Pancreas (tissue), 10 donors: ENCODE measurements around the gene TULP4. TPM values are rescaled to one million over a fixed set of nuclear protein-coding genes. Genes with fewer than 3 reads are reported as not detected.

Experiments
- ATAC-seq, 4 donors: fragments of 200-7000 bp; cut with Tn5 transposase; one replicate each; pipeline versions ENCODE4 v1.8.0 to v1.9.1; 2020; ENCODE audit warnings: mild to moderate bottlenecking in 4 of 4, moderate library complexity in 4 of 4
- DNase-seq, 6 donors: peaks; one replicate each; pipeline ENCODE4 v3.0.0-alpha.2; 2020
- FAIRE-seq: peaks from 2 replicates; lab custom pipeline; 2012; peaks lifted over from hg19 to GRCh38; lab: Jason Lieb, UNC
- H3K27ac ChIP-seq, 4 donors: fragments of 200-600 bp; sonication (generic); 1 replicate in 3 of 4; 2 replicates in 1 of 4; pipeline versions ENCODE4 v1.5.0 to v1.8.0; 2020
- H3K27me3 ChIP-seq, 4 donors: fragments of 200-600 bp; one replicate each; pipeline ENCODE4 v1.8.0; 2021
- H3K36me3 ChIP-seq, 3 donors: fragments of 200-600 bp; sonication (generic) in 1 of 3; one replicate each; pipeline versions ENCODE4 v1.5.0 to v1.8.0; 2020 to 2021
- H3K4me1 ChIP-seq, 3 donors: fragments of 200-600 bp; one replicate each; pipeline ENCODE4 v1.8.0; 2021
- H3K4me3 ChIP-seq, 4 donors: fragments of 200-600 bp; sonication (generic) in 2 of 4; one replicate each; pipeline versions ENCODE4 v1.5.0 to v1.8.0; 2020 to 2021
- H3K9me3 ChIP-seq, 4 donors: fragments of 200-600 bp; one replicate each; pipeline ENCODE4 v1.8.0; 2021
- WGBS, 2 donors: extraction: QIAGEN DNeasy Blood & Tissue Kit; methylation state at CpG; one replicate each; pipeline ENCODE4 v1.1.7; 2013; 5-methylcytosine and 5-hydroxymethylcytosine counted together
- intact Hi-C, 3 donors: fragments of 100-400 bp; cut with DNase I; formaldehyde crosslinking; loops; one replicate each; pipeline versions ENCODE4 v1.11.1 to v1.14.2; 2022
- polyA plus RNA-seq, 2 donors: library from polyadenylated mRNA; stranded (reverse); fragments of 200-250 nt; gene quantifications; one replicate each; pipeline ENCODE4 v1.2.3, GENCODE V29; 2013
- total RNA-seq, 6 donors: library from RNA; stranded (reverse); fragmentation: NEBNext Ultra II Directional in 4 of 6; extraction: Animal tissue kit (Norgen Biotek cat#: 25700) in 4 of 6; gene quantifications; one replicate each; pipeline versions ENCODE4 v1.2.1 to v1.2.4, GENCODE V29; 2021 to 2023
- TF ChIP-seq, protein P1 (sequence below), 4 donors: fragments of 200-600 bp; sonication (generic) in 3 of 4; IDR thresholded peaks; one replicate each; pipeline versions ENCODE4 v1.5.0 to v1.8.0; 2021; ENCODE audit warnings: antibody characterized with exemption in 4 of 4
- donor health status: healthy with polysubstance abuse.
- donor health status: DM: no; HTN: no; CAD: no; lungs with moderate emphysema.
- donor health status: DM: no; HTN: no; CAD: no.
- donor health status: control.
- donor health status: control.
- donor health status: Bipolar disorder and iron deficiency.
- donor health status: DM: yes; HTN: yes; CAD: no.
- donor health status: DM: no; HTN: no; CAD: no.
- donor health status: DM: no; HTN: no; CAD: no.
- donor health status: DM: yes; HTN: yes; CAD: no.

TULP4 gene
- total and polyA plus RNA-seq, 8 donors, result 3.1 to 88.8 (median 48.0) TPM

DNA sequence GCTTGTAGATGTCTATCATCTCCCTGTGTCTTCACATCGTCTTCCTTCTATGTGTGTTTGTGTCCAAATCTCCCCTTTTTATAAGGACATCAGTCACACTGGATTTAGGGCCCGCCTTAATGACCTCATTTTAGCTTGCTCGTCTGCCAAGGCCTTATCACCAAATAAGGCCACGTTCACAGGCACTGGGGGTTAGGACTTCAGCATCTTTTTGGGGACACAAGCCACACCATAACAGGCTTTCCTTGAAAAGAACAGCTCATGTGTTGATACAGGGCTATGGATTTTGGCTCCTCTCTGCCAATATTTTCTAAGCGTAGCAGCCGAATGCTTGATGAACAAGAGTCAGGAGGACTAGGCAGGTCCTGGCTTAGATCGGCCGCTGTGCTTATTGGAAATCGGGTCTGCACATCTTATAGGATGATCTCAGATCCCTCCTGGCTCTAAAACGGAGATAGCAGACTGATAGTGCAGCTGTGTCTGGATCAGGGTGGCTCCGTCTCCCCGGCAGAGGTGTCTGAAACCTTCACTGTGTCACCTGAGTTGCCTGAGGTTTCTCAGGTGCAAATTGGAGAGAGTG, 231.4 kb downstream of the TULP4 start:
- WGBS, 2 donors, result 76 to 82% methylated on average over 12 of the region's 12 CpGs

DNA sequence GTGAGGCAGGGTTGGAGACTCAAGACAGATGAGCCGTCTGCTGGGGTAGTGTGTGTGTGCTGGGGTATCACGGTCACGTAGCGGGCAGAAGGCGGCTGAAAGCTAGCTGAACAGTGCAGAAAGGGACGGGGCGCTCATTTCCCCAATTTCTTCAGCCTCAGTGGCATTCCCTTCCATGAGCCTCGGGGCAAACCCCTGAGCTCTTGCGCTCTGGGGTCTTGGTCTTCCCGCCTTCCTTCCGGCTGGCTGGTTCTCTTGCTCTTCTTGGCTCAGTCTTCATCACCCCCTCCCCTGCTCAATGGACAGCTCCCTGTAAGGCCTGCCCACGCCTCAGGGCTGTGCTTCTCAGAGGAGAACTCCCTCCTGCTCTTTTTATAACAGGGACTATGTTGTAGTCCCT, 232.2 kb downstream of the TULP4 start:
- H3K27me3 ChIP-seq, result no peaks in the 10 kb centered on the region
- H3K36me3 ChIP-seq, result no peaks in the 10 kb centered on the region
- no peaks in the 10 kb centered on the region for H3K9me3 ChIP-seq
- H3K4me3 ChIP-seq, result no peak overlapping the region
- peak in 1 of 6 donors; percentile 7 for DNase-seq
- TF ChIP-seq, protein P1, sequence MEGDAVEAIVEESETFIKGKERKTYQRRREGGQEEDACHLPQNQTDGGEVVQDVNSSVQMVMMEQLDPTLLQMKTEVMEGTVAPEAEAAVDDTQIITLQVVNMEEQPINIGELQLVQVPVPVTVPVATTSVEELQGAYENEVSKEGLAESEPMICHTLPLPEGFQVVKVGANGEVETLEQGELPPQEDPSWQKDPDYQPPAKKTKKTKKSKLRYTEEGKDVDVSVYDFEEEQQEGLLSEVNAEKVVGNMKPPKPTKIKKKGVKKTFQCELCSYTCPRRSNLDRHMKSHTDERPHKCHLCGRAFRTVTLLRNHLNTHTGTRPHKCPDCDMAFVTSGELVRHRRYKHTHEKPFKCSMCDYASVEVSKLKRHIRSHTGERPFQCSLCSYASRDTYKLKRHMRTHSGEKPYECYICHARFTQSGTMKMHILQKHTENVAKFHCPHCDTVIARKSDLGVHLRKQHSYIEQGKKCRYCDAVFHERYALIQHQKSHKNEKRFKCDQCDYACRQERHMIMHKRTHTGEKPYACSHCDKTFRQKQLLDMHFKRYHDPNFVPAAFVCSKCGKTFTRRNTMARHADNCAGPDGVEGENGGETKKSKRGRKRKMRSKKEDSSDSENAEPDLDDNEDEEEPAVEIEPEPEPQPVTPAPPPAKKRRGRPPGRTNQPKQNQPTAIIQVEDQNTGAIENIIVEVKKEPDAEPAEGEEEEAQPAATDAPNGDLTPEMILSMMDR (IDR thresholded peaks at IDR 0.05), result no peak
- intact Hi-C loops, result no loop called here
- ATAC-seq, result no peak
- 94 to 95% methylated on average over 12 of the region's 12 CpGs for WGBS, 2 donors
- H3K4me1 ChIP-seq, result no peaks in the 10 kb centered on the region
- FAIRE-seq, result no peak
- no peak overlapping the region for H3K27ac ChIP-seq

More for the DNA sequence above, 231.4 kb downstream of the TULP4 start:
- Histone ChIP-seq H3K4me3 (no peak overlapping the region), H3K27ac (no peak overlapping the region), H3K36me3 (no peaks in the 10 kb centered on the region), H3K27me3 (no peaks in the 10 kb centered on the region), H3K4me1 (no peaks in the 10 kb centered on the region), H3K9me3 (no peaks in the 10 kb centered on the region)
- no peak for ATAC-seq
- TF ChIP-seq, protein P1 (IDR thresholded peaks at IDR 0.05), result no peak
- intact Hi-C loops, result no loop called here
- no peak for FAIRE-seq
- no peak for DNase-seq

DNA sequence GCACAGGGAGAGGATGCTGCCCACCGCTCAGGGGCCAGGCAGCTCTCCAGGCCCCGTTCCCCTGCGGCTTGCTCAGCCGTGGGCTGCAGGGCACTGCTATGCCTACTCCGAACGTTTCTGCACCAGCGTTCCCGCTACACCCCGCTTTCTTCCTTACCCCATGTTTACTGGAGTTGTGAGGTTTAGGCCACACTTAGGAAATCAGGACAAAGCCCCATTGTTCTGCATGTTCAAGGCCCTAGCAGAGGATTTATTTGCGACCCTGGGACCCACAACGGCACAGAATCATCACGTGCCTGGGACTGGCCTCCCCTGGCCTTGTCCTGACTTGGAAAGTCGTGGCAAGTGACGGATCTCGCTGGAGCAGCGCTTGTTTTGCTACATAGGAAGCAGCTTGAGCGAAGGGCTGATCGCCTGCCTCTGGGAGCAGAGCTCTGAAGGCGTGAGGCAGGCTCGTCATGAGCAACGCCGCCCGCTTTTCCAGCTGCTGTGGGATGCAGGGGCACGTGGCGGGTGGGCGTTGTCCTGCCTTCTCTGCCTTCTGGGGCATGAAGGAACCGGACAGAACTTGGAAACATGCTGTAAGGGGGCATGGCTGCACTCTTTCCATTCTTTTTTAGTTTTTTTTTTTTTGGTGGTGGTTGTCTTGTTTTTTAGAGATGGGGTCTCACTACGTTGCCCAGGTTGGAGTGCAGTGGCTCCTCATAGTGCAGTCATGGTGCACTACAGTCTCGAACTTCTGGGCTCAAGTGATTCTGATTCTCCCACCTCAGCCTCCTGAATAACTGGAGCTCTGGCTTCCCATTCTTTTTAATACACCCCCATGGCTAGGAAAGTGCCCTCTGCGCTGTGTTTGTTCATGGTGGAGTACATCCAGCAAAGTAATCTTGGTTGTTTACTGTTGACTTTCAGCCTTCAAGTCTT, 233.0 kb downstream of the TULP4 start:
- no peaks in the 10 kb centered on the region for H3K36me3 ChIP-seq
- no peak overlapping the region for H3K27ac ChIP-seq
- H3K4me1 ChIP-seq, result no peaks in the 10 kb centered on the region
- DNase-seq (peak in 1 of 6 donors; percentile 6), ATAC-seq (no peak), FAIRE-seq (no peak)
- 78 to 81% methylated on average over 30 of the region's 30 CpGs for WGBS, 2 donors
- TF ChIP-seq, protein P1 (IDR thresholded peaks at IDR 0.05), result no peak
- no peak overlapping the region for H3K4me3 ChIP-seq
- H3K27me3 ChIP-seq, result no peaks in the 10 kb centered on the region
- intact Hi-C loops, result no loop called here
- H3K9me3 ChIP-seq, result no peaks in the 10 kb centered on the region

DNA sequence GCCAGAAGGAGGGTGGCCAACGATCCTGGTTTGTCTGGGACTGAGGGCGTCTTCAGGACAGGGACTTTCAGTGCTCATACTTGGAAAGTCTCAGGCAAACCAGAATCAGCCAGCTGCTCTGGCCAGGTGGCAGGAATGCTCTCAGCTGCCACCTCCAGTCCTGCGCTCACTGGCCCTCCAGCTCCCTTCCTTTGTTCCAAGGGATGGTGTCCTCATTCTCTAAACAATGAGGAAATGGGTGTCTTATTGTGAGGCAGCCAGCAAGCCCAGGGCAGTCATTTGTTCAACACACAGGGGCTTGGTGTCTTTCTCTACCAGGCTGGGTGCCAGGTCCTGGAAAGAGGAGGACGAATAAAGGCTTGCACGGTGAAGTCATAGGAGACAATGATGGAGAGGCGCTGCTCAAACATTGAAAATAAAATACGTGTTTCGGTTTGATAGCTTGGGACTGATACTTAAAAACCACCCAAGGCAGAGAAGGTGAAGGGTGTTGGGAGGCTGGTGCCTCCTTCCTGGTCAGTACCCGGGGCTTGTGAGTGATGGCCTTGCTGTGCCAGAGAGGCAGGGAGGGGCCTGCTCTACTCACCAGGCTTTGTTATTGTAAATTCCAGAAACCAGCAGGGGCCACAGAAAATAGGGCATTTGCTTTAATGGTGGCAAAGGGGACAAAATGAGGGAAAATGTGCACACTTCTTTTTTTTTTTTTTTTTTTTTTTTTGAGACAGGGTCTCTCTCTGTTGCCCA, 236.3 kb downstream of the TULP4 start:
- intact Hi-C loops, result no loop called here
- TF ChIP-seq, protein P1 (IDR thresholded peaks at IDR 0.05), result no peak

More for the DNA sequence above, 236.3 kb downstream of the TULP4 start:
- FAIRE-seq, result no peak
- no peaks in the 10 kb centered on the region for H3K27me3 ChIP-seq
- peak in 1 of 6 donors; percentile 8 for DNase-seq
- 75 to 78% methylated on average over 9 of the region's 9 CpGs for WGBS, 2 donors
- H3K9me3 ChIP-seq, result no peaks in the 10 kb centered on the region
- no peaks in the 10 kb centered on the region for H3K36me3 ChIP-seq
- H3K4me1 ChIP-seq, result no peaks in the 10 kb centered on the region
- H3K4me3 ChIP-seq, result no peak overlapping the region
- peak in 3 of 4 donors; percentile 46 to 72 (median 55) for ATAC-seq
- H3K27ac ChIP-seq, result peak overlapping the region in 1 of 4 donors; percentile 67
